Kidney (tissue), 14 donors: Measurements from ENCODE around the gene IQSEC2. TPM values are rescaled to one million over a fixed set of nuclear protein-coding genes. Genes with fewer than 3 reads are reported as not detected.

ENCODE experiments used
- DNase-seq, 5 donors: peaks; one replicate each; pipeline ENCODE4 v3.0.0-alpha.2; 2013 to 2020
- FAIRE-seq: peaks from 2 replicates; lab custom pipeline; 2012; peaks lifted over from hg19 to GRCh38; lab: Jason Lieb, UNC
- H3K27ac ChIP-seq, 2 donors: one replicate each; pipeline ENCODE4 v1.7.0; 2013; ENCODE audit warnings: low read depth in 2 of 2, low read length in 2 of 2, inconsistent platforms in 1 of 2
- H3K27me3 ChIP-seq: one replicate; pipeline ENCODE4 v1.7.1; 2013; ENCODE audit warnings: low read length, inconsistent platforms; ENCODE audit not compliant: control insufficient read depth, insufficient read depth
- H3K36me3 ChIP-seq, 3 donors: one replicate each; pipeline versions ENCODE4 v1.7.0 to v1.7.1; 2013; ENCODE audit warnings: low read length in 3 of 3, control low read depth in 1 of 3, inconsistent platforms in 1 of 3; ENCODE audit not compliant: insufficient read depth in 3 of 3, control insufficient read depth in 2 of 3
- H3K4me1 ChIP-seq, 3 donors: one replicate each; pipeline versions ENCODE4 v1.7.0 to v1.7.1; 2013; ENCODE audit warnings: low read length in 3 of 3, inconsistent platforms in 1 of 3, low read depth in 1 of 3; ENCODE audit not compliant: control insufficient read depth in 2 of 3, insufficient read depth in 2 of 3
- H3K4me3 ChIP-seq, 3 donors: one replicate each; pipeline versions ENCODE4 v1.7.0 to v1.8.1; 2013; ENCODE audit warnings: low read length in 3 of 3, control low read depth in 1 of 3, inconsistent platforms in 1 of 3
- H3K9ac ChIP-seq, 3 donors: one replicate each; pipeline versions ENCODE4 v1.7.0 to v1.7.1; 2013; ENCODE audit warnings: low read length in 3 of 3, control low read depth in 1 of 3, inconsistent platforms in 1 of 3
- H3K9me3 ChIP-seq, 3 donors: one replicate each; pipeline versions ENCODE4 v1.7.0 to v1.7.1; 2013; ENCODE audit warnings: low read length in 3 of 3, control low read depth in 1 of 3, inconsistent platforms in 1 of 3; ENCODE audit not compliant: control insufficient read depth in 2 of 3, insufficient read depth in 1 of 3
- intact Hi-C: fragments of 100-400 bp; cut with DNase I; formaldehyde crosslinking; loops from one replicate; pipeline ENCODE4 v1.11.1; 2022
- polyA plus RNA-seq: library from polyadenylated mRNA; stranded (reverse); fragments of 350-450 nt; fragmentation: Illumina TruSeq; extraction: RNeasy Lipid Tissue Mini Kit (QIAGEN cat#74804); gene quantifications from one replicate; pipeline ENCODE4 v1.2.3, GENCODE V29; 2014; ENCODE audit warnings: low read depth, low replicate concordance; ENCODE audit not compliant: insufficient read depth
- total RNA-seq: library from RNA; stranded (reverse); fragmentation: NEBNext Ultra II Directional; extraction: Animal tissue kit (Norgen Biotek cat#: 25700); gene quantifications from one replicate; pipeline ENCODE4 v1.2.1, GENCODE V29; 2021
- TF ChIP-seq, protein P1 (sequence below): IDR thresholded peaks from 3 replicates; pipeline ENCODE4 v1.5.1; 2012; ENCODE audit warnings: mild to moderate bottlenecking, moderate library complexity, borderline replicate concordance; ENCODE audit not compliant: insufficient read depth; ENCODE audit errors: extremely low read depth
- donor health status: control.
- donor health status: control.
- donor health status: control.
- donor health status: control.
- donor health status: control.
- donor health status: DM: yes; HTN: yes; CAD: no.
- donor health status: Normal renal cell carcinoma (clear cell type).

IQSEC2 gene
- total and polyA plus RNA-seq, 2 donors from 2014 or later, result 20.9 to 56.2 TPM

DNA sequence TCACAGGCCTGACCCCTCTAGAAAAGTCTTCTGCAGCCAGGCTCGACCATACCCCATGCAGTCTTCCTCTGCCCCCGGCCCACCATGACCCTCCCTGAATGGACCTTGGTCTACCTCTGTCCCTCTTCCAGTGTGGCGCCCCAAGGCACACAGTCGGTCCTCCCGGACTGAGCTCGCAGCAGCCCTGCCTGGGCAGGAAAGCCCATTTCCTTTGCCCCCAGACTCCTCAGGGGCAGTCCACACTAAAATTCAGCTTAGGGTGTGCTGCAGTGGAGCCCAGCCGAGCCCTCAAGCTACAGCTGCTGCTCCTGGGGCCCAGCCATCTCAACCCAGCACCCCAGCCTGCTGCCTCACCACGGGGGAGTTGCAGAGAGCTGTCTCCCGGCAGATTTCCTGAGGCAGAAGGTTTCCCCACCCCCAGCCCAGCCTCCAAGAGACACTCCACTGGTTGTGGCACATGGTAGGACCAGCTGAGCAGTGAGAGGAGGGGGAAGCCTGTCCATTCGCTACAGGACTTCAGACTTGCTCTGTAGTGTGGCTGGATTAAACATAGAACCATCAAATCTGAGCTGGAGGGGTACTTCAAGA lies 37.5 kb upstream of the IQSEC2 start:
- intact Hi-C loops, result no loop called here
- H3K4me3 ChIP-seq, result peak overlapping the region in 1 of 3 donors; percentile 66
- no peak for FAIRE-seq

GRCh38 chrX:53317365-53318069 lies 36.1 kb upstream of the IQSEC2 start:
- peak; percentile 68 to 81 (median 76) for DNase-seq
- Histone ChIP-seq H3K27ac (no peak overlapping the region), H3K9ac (no peak overlapping the region), H3K27me3 (peaks cover 37% of the 10 kb centered on the region), H3K4me1 (peaks cover 0 to 8% (median 0%) of the 10 kb centered on the region in 3 donors), H3K36me3 (no peaks in the 10 kb centered on the region), H3K9me3 (no peaks in the 10 kb centered on the region), H3K4me3 (no peak overlapping the region)
- intact Hi-C loops, result no loop called here
- no peak for FAIRE-seq
- TF ChIP-seq, protein P1, sequence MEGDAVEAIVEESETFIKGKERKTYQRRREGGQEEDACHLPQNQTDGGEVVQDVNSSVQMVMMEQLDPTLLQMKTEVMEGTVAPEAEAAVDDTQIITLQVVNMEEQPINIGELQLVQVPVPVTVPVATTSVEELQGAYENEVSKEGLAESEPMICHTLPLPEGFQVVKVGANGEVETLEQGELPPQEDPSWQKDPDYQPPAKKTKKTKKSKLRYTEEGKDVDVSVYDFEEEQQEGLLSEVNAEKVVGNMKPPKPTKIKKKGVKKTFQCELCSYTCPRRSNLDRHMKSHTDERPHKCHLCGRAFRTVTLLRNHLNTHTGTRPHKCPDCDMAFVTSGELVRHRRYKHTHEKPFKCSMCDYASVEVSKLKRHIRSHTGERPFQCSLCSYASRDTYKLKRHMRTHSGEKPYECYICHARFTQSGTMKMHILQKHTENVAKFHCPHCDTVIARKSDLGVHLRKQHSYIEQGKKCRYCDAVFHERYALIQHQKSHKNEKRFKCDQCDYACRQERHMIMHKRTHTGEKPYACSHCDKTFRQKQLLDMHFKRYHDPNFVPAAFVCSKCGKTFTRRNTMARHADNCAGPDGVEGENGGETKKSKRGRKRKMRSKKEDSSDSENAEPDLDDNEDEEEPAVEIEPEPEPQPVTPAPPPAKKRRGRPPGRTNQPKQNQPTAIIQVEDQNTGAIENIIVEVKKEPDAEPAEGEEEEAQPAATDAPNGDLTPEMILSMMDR, result peak; percentile 70

More for the DNA sequence above, 37.5 kb upstream of the IQSEC2 start:
- TF ChIP-seq, protein P1, result no peak
- Histone ChIP-seq H3K27me3 (peaks cover 36% of the 10 kb centered on the region), H3K9me3 (no peaks in the 10 kb centered on the region), H3K4me1 (peaks cover 0 to 8% (median 0%) of the 10 kb centered on the region in 3 donors), H3K9ac (no peak overlapping the region), H3K36me3 (no peaks in the 10 kb centered on the region), H3K27ac (no peak overlapping the region)
- no peak for DNase-seq

GRCh38 chrX:53316860-53317237 lies 35.5 kb upstream of the IQSEC2 start:
- FAIRE-seq, result no peak
- no peak overlapping the region for H3K4me3 ChIP-seq
- no peaks in the 10 kb centered on the region for H3K9me3 ChIP-seq
- intact Hi-C loops, result no loop called here
- H3K36me3 ChIP-seq, result no peaks in the 10 kb centered on the region
- peaks cover 0 to 8% (median 0%) of the 10 kb centered on the region in 3 donors for H3K4me1 ChIP-seq
- DNase-seq, result peak in 1 of 5 donors; percentile 52
- TF ChIP-seq, protein P1, result no peak
- H3K9ac ChIP-seq, result no peak overlapping the region
- H3K27ac ChIP-seq, result no peak overlapping the region
- peaks cover 31% of the 10 kb centered on the region for H3K27me3 ChIP-seq
